Measurements from ENCODE around the gene ANKLE2.
A peak's percentile ranks its signal among the peaks of the same experiment; 100 is the strongest.
"Not testable (repeated sequence)": the region's sequence is repeated elsewhere in the genome, so short reads cannot be mapped to it uniquely, and the experiment has no call there.

Gene ANKLE2

DNA sequence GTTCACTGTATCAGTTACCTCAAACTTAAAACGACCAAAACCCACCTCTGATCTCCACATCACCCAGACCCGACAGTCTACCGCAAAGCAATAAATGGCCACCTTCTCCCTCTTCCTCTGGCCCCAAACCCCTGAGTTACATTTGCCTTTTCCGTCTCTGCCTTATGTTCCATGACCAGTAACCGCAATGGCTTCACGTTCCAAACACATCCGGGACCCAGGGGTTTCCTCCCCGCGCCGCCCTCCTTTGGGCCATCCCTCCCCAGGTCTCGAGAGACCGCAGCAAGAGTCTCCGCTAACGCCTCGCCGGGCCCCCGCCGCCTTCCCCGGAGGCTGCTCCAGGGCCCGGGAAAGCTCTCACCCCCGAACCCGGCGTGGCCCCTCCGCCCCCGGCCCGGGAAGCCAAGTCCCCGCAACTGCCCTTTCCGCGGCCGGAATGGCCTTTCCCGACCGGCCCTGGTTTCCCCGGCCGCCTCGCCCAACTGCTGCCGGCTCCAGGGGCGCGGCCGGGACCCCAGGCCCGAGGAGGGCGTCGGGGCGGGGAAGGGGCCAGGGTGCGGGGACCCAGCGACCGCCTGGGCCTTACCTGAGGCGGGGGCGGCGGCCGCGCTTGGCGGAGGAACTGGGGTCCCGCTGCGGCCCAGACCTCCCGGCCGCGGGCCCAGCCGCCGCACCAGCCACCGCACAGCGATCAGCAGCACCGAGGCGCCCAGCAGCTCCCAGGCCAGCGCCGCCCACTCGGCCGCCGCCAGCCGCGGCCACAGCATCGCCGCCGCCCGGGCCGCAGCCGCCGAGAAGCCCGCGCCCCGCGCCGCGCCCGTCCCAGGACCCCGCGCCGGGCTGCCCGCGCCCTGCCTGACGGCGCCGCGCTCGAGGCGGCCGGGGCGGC, at the start of gene ANKLE2:
ANKLE2 (minus strand) TSS at position 801 of the 889 bp plus-strand sequence; CDS start at position 767, 34 bp downstream.
- DNase-seq (ENCODE audit: low read depth in 2 of 2): peak; percentile 60 to 72

GRCh38 chr12:132809391-132809790, 47.8 kb upstream of the ANKLE2 start:
- not testable (repeated sequence) for DNase-seq (ENCODE audit: low read depth in 2 of 2)

- no peak for DNase-seq (ENCODE audit: low read depth in 2 of 2)
Observed at GRCh38 chr12:132807295-132808092, 45.9 kb upstream of the ANKLE2 start.

- DNase-seq (ENCODE audit: low read depth in 2 of 2): peak in 1 of 2 donors; percentile 32
Observed at GRCh38 chr12:132806857-132807256, 45.2 kb upstream of the ANKLE2 start.

DNA sequence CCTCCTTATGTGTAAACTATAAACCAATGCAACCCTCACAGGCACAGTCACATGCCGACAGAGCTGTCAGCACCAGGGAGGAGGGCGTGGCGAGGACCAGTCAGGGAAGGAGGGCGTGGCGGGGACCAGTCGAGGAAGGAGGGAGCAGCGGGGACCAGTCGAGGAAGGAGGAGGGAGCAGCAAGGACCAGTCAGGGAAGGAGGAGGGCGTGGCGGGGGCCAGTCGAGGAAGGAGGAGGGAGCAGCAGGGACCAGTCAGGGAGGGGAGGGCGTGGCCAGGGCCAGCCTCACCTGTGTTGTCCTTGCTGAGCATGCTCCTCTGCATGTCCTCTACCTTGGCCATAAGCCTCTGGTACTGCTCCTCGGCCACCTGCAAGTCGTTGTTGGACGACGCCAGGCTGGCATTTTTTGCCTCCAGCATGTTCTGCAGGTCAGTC, 42.8 kb upstream of the ANKLE2 start:
- DNase-seq (ENCODE audit: low read depth in 2 of 2): no peak

GRCh38 chr12:132803888-132804287, 42.3 kb upstream of the ANKLE2 start:
- no peak for DNase-seq (ENCODE audit: low read depth in 2 of 2)

DNA sequence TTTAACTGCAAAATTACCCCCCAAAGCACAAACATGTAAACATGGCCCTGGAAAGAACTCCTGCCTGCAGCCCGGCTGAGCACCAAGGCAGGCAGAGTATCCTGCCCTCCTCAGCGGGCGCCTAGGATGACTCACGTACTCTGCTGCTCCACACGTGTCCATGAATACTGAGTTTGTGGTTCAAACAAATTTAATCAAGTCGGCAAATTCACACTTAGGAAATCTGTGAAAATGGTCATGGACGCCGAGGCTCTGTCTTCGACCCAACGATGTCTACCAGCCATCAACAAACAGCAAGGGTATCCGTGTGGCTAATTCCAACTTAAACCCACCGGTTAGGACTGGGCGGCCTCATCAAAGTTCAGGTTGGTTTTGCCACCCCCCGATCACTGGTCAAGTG, 41.5 kb upstream of the ANKLE2 start:
- DNase-seq (ENCODE audit: low read depth in 2 of 2): no peak

DNA sequence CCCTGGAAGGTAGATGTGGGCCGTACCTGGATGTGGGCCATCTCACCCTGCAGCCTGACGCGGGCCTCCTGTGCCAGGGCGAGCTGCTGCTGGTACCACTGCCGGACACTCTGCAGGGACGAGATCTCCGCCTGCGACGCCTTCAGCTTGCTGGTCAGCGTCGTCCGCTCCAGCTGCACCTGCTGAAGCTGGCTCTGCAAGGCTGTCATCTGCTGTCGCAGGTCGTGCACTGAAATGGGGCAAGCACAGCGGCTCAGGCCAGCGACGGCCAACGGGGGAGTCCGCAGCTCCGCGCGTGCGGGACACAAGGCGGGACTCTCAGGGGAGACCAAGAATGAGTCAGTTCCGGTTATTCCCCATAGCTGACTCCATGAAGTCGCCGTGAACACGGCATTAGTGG, 40.1 kb upstream of the ANKLE2 start:
- no peak for DNase-seq (ENCODE audit: low read depth in 2 of 2)

DNA sequence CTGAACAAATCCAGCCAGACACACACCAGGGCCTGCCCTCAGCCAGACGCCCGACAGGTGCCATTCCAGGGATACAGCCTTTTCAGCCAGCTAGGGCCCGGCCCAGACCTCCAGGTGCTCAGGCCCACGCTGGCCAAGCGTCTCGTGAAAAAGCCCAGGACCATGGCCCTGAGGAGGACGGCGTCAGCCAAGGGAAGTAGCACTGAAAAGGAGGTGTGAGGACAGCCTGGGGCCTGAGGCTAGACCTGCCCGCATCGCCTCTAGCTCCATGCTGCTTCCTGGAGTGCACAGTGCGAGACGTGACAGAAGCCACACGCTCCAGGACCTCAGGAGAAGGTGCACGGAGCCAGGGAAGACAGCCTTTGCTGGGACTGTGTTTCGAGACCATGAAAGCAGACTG, 37.2 kb upstream of the ANKLE2 start:
- DNase-seq (ENCODE audit: low read depth in 2 of 2): no peak

- DNase-seq (ENCODE audit: low read depth in 2 of 2): no peak
Observed at GRCh38 chr12:132797820-132798570, 36.4 kb upstream of the ANKLE2 start.

DNA sequence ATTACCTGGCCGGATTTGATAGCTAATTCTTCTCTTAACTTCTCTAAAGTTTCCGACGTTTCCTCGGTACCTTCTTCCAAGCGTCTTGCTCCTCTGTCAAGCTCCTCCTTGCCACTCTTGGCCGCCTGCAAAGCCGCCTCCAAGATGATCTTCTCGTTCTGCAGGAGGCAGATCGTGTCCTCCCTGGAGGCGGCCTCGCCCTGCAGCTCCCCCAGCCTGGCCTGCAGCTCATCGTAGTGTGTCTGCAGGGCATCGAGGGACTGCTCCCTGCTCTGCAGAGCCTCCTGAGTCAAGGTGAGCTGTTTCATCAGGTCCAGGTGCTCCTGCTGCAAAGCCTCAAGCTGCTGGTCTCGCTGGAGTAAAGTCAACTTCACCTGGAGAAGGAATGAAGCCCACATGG, 34.2 kb upstream of the ANKLE2 start:
- no peak for DNase-seq (ENCODE audit: low read depth in 2 of 2)

GRCh38 chr12:132791940-132792339, 30.3 kb upstream of the ANKLE2 start:
- not testable (repeated sequence) for DNase-seq (ENCODE audit: low read depth in 2 of 2)

- no peak for DNase-seq (ENCODE audit: low read depth in 2 of 2)
Observed at GRCh38 chr12:132789099-132789471, 27.5 kb upstream of the ANKLE2 start.

GRCh38 chr12:132788375-132789098, 26.9 kb upstream of the ANKLE2 start:
- no peak for DNase-seq (ENCODE audit: low read depth in 2 of 2)

- DNase-seq (ENCODE audit: low read depth in 2 of 2): no peak
Observed at GRCh38 chr12:132787877-132788276, 26.2 kb upstream of the ANKLE2 start.

GRCh38 chr12:132786192-132786591, 24.6 kb upstream of the ANKLE2 start:
- DNase-seq (ENCODE audit: low read depth in 2 of 2): no peak

DNA sequence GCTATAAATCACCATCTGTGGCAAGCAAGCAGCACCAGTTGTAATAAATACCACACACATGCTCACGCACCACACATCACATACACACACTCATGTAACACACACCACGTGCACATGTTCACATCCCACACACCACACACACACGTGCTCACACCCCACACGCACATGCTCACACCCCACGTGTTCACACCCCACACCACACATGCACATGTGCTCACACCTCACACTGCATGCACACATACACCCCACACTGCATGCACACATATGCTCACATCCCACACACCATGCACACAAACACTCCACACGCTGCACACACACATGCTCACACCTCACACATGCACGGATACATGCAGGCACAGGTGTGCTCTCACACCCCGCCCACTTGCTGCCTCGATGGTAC, 22.9 kb upstream of the ANKLE2 start:
- no peak for DNase-seq (ENCODE audit: low read depth in 2 of 2)

DNA sequence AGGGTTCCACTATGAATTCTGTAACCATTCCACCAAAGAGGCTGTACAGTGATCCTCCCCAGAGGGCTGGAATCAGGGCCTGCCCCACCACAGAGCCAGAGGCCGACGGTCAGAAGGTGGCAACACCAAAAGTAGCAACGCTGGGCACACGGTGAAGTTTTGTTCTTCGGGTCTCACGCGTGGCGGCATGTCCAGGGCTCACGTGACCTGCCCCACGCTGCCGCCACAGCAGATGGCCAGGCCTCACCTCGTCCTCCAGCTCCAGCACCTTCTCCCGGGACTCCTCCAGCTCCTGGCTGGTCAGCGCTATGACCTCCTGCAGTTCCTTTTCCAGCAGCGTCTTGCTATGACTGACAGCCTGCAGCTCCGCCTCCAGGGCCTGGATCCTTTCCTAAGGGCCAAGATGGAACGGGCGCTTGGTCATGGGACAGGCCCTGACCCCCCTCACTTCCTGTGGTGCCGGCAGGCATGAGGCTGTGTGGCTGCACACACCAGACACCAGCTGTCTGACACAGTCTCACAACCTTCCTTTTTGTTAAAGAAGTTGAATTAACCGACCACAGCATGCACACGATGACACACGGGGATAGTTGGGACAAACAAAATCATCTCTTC, 22.4 kb upstream of the ANKLE2 start:
- DNase-seq (ENCODE audit: low read depth in 2 of 2): no peak

DNA sequence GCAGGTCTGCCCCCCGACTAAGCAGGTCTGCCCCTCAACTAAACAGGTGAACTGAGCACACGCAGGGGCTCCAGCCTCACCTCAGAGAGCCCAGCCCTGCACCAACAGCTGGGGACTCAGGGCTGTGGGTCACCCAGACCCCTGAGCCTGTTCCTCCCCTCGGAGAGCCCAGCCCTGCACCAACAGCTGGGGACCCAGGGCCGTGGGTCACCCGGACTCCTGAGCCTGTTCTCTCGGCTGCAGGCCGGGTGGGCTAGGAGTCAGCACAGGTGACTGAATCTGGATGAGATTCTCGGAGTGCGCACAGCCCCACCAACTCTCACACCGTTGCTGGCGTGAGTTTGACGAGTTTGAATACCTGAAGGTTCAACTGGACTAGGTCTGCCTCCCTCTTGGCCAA, 20.3 kb upstream of the ANKLE2 start:
- DNase-seq (ENCODE audit: low read depth in 2 of 2): no peak

GRCh38 chr12:132779781-132780353, 18.2 kb upstream of the ANKLE2 start:
- DNase-seq (ENCODE audit: low read depth in 2 of 2): no peak

DNA sequence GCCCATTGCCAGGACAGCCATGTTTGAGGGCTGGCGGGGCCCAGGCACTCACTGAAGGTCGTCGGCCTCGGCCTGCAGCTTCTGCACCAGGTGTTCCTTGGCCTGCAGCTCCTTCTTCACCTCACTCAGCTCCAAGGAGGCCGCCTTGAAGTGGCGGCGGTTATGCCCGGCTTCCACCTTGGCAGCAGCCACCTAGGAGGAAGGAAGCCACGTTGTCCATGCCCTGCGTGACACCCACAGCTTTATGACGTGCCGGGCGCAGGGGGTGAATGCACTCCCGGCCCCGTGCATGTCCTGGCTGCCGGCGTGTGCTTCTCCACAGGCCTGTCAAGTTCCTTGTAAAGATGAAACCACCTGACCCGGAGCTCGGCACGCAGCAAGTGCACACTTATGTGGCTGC, 16.0 kb upstream of the ANKLE2 start:
- DNase-seq (ENCODE audit: low read depth in 2 of 2): no peak
